Endothelial cell of umbilical vein (primary cell): ENCODE results near the gene SNRNP35.
"Not testable (repeated sequence)": the region's sequence is repeated elsewhere in the genome, so short reads cannot be mapped to it uniquely, and the experiment has no call there.

Experiments used
- EZH2 ChIP-seq: IDR thresholded peaks from 2 replicates; pipeline ENCODE4 v1.6.1; 2012; ENCODE audit warnings: borderline replicate concordance, low read depth, mild to moderate bottlenecking, moderate library complexity, low read length, inconsistent platforms; ENCODE audit not compliant: severe bottlenecking
- JUN ChIP-seq: IDR thresholded peaks from 2 replicates; pipeline ENCODE4 v1.6.1; 2011; ENCODE audit warnings: borderline replicate concordance, low read depth; ENCODE audit not compliant: insufficient read length, insufficient read depth
- MYC ChIP-seq: IDR thresholded peaks from one replicate; pipeline ENCODE4 v1.6.1; 2011; ENCODE audit warnings: mild to moderate bottlenecking, low read depth, low read length
- POLR2A ChIP-seq: IDR thresholded peaks from 2 replicates; pipeline ENCODE4 v1.6.1; 2012; ENCODE audit warnings: low read depth, mild to moderate bottlenecking, control low read depth, low read length
- POLR2AphosphoS5 ChIP-seq: IDR thresholded peaks from 2 replicates; pipeline ENCODE4 v1.6.1; 2012; ENCODE audit warnings: low read depth, mild to moderate bottlenecking, control low read depth, low read length, moderate library complexity; ENCODE audit not compliant: insufficient read depth
- TF ChIP-seq, protein P1 (sequence below), 2 donors: IDR thresholded peaks; 1 replicate in 1 of 2; 2 replicates in 1 of 2; pipeline ENCODE4 v1.5.1; 2011; ENCODE audit warnings: low read length in 2 of 2, mild to moderate bottlenecking in 2 of 2, moderate library complexity in 2 of 2, control low read depth in 1 of 2, inconsistent platforms in 1 of 2, low read depth in 1 of 2; ENCODE audit not compliant: insufficient read depth in 1 of 2; ENCODE audit errors: extremely low read depth in 1 of 2
- TF ChIP-seq, protein P2 (sequence below): IDR thresholded peaks from 2 replicates; pipeline ENCODE4 v1.6.1; 2011; ENCODE audit not compliant: insufficient read depth, insufficient read length

DNA sequence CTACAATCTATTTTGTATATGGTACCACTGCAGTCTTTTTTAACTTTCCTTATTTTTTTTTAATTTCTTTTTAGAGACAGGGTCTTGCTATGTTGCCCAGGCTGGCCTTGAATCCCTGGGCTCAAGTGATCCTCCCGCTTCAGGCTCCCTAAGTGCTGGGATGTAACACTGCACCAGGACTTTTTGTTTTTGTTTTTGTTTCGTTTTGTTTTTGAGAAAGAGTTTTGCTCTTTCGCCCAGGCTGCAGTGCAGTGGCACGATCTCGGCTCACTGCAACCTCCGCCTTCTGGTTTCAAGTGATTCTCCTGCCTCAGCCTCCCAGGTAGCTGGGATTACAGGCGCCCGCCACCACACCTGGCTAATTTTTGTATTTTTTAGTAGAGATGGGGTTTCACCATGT is 28.8 kb upstream of the SNRNP35 start:
- TF ChIP-seq, protein P1, sequence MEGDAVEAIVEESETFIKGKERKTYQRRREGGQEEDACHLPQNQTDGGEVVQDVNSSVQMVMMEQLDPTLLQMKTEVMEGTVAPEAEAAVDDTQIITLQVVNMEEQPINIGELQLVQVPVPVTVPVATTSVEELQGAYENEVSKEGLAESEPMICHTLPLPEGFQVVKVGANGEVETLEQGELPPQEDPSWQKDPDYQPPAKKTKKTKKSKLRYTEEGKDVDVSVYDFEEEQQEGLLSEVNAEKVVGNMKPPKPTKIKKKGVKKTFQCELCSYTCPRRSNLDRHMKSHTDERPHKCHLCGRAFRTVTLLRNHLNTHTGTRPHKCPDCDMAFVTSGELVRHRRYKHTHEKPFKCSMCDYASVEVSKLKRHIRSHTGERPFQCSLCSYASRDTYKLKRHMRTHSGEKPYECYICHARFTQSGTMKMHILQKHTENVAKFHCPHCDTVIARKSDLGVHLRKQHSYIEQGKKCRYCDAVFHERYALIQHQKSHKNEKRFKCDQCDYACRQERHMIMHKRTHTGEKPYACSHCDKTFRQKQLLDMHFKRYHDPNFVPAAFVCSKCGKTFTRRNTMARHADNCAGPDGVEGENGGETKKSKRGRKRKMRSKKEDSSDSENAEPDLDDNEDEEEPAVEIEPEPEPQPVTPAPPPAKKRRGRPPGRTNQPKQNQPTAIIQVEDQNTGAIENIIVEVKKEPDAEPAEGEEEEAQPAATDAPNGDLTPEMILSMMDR (IDR thresholded peaks at IDR 0.05; ENCODE audit: extremely low read depth in 1 of 2, insufficient read depth in 1 of 2, low read depth in 1 of 2, low read length in 2 of 2): not testable (repeated sequence)
- TF ChIP-seq, protein P2, sequence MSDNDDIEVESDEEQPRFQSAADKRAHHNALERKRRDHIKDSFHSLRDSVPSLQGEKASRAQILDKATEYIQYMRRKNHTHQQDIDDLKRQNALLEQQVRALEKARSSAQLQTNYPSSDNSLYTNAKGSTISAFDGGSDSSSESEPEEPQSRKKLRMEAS: not testable (repeated sequence)
- TF ChIP-seq POLR2AphosphoS5, EZH2, MYC, POLR2A, JUN: not testable (repeated sequence)
